ENCODE measurements around the gene NEGR1.

The NEGR1 gene

GRCh38 chr1:71949681-71950080 lies 332.7 kb downstream of the NEGR1 start:
- no peak for DNase-seq (ENCODE audit: low spot score)
- ChIA-PET CTCF (no interaction called here), POLR2A (ENCODE audit: low non-redundant PET) (no interaction called here)
- no peak overlapping the region for H3K27ac ChIP-seq
- TF ChIP-seq CTCF (conservative IDR thresholded peaks at IDR 0.05; ENCODE audit: low read depth), result no peak

- CTCF ChIA-PET, result no interaction called here
- POLR2A ChIA-PET (ENCODE audit: low non-redundant PET), result no interaction called here
- TF ChIP-seq CTCF (conservative IDR thresholded peaks at IDR 0.05; ENCODE audit: low read depth), result no peak
These were observed 333.8 kb downstream of the NEGR1 start for GRCh38 chr1:71948561-71948960.

DNA sequence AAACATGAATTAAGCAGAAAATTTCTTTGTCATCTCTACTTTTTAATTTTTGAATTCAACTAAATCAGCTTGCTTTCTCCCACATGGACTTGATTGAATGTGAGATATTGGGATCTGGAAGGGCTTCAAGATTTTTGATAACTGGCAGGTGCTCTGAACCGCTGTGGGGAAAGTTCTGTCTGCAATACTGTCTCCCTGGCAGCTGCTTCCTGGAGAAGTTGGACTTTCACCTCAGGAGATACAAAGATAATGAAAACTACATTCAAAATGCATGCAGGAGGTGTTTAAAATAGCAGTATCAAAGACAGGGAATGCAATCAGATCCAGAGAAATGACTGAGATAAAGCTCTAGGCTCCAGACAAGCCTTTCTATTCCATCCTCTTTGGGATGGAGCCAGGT lies 338.3 kb downstream of the NEGR1 start:
- no peak for DNase-seq (ENCODE audit: low spot score)
- ChIA-PET POLR2A (ENCODE audit: low non-redundant PET) (no interaction called here), CTCF (no interaction called here)
- no peak overlapping the region for H3K27ac ChIP-seq
- TF ChIP-seq CTCF (conservative IDR thresholded peaks at IDR 0.05; ENCODE audit: low read depth), result no peak

More at GRCh38 chr1:71948561-71948960, 333.8 kb downstream of the NEGR1 start:
- no peak overlapping the region for H3K27ac ChIP-seq
- no peak for DNase-seq (ENCODE audit: low spot score)

GRCh38 chr1:71940261-71940660 lies 342.1 kb downstream of the NEGR1 start:
- no peak for TF ChIP-seq CTCF (conservative IDR thresholded peaks at IDR 0.05; ENCODE audit: low read depth)
- DNase-seq (ENCODE audit: low spot score), result no peak
- ChIA-PET CTCF (interaction anchor here (0.7 kb wide), 1 partner anchor 13 kb away, joined by 3 read pairs; no protein-coding TSS in a partner anchor), POLR2A (ENCODE audit: low non-redundant PET) (no interaction called here)
- H3K27ac ChIP-seq, result no peak overlapping the region

DNA sequence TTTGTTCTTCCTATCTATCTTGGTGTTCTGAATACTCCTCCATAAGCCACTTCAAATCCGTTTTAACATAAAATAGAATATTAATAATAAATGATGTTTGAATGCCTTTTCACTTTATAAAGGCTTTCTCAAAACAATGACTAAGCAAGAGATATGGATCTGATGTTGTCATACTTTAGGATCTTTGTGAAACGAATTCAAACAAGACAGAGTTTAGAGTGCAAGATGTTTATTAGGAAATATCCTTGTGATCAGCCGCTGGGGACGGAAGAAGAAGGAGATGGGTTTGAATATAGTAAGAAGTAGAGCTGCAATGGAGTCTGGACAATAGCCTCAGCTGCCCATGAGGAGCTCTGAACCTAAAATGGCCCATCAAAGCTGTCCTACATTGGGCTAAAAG lies 351.8 kb downstream of the NEGR1 start:
- CTCF ChIA-PET, result interaction anchor here (1.0 kb wide), 1 partner anchor 15 kb away, joined by 5 read pairs; no protein-coding TSS in a partner anchor

GRCh38 chr1:71921935-71922559 lies 360.3 kb downstream of the NEGR1 start:
- H3K27ac ChIP-seq, result no peak overlapping the region
- CTCF ChIA-PET, result interaction anchor here (0.6 kb wide), 1 partner anchor 95 kb away, joined by 7 read pairs; no protein-coding TSS in a partner anchor
- DNase-seq (ENCODE audit: low spot score), result no peak
- TF ChIP-seq CTCF (conservative IDR thresholded peaks at IDR 0.05; ENCODE audit: low read depth), result no peak
- POLR2A ChIA-PET (ENCODE audit: low non-redundant PET), result no interaction called here

More for the DNA sequence above, 351.8 kb downstream of the NEGR1 start:
- no peak for DNase-seq (ENCODE audit: low spot score)
- POLR2A ChIA-PET (ENCODE audit: low non-redundant PET), result no interaction called here
- no peak overlapping the region for H3K27ac ChIP-seq
- TF ChIP-seq CTCF (conservative IDR thresholded peaks at IDR 0.05; ENCODE audit: low read depth), result no peak

Measured in RWPE1 (cell line).